Neural crest cell (in vitro differentiated cells): Measurements from ENCODE around the gene GRIN2A. TPM values are rescaled to one million over a fixed set of nuclear protein-coding genes. Genes with fewer than 3 reads are reported as not detected.

Experiments
- DNase-seq: peaks from one replicate; pipeline ENCODE4 v3.0.0; 2021; ENCODE audit warnings: low read depth, mixed read lengths, low spot score
- H3K27ac Mint-ChIP-seq: one replicate; pipeline ENCODE4 v1.8.0; 2021; ENCODE audit warnings: mild to moderate bottlenecking, mixed read lengths; ENCODE audit not compliant: unreplicated experiment
- H3K27me3 Mint-ChIP-seq: 2 replicates; pipeline ENCODE4 v1.8.0; 2021; ENCODE audit warnings: low read depth, mild to moderate bottlenecking, mixed read lengths
- H3K36me3 Mint-ChIP-seq: 2 replicates; pipeline ENCODE4 v1.8.0; 2021; ENCODE audit warnings: low read depth, mild to moderate bottlenecking, mixed read lengths
- H3K4me1 Mint-ChIP-seq: 2 replicates; pipeline ENCODE4 v1.8.0; 2021; ENCODE audit warnings: mixed read lengths
- H3K4me3 Mint-ChIP-seq: one replicate; pipeline ENCODE4 v1.8.0; 2021; ENCODE audit warnings: mild to moderate bottlenecking, mixed read lengths
- H3K9me3 Mint-ChIP-seq: 2 replicates; pipeline ENCODE4 v1.8.0; 2021; ENCODE audit warnings: mixed read lengths
- CTCF ChIP-seq: fragments of 200-600 bp; sonication (generic); conservative IDR thresholded peaks from 2 replicates; pipeline ENCODE4 v1.5.0; 2021; ENCODE audit warnings: antibody characterized with exemption, mild to moderate bottlenecking
- total RNA-seq: library from RNA; stranded (reverse); gene quantifications from 2 replicates; pipeline ENCODE4 v1.2.1, GENCODE V29; 2021

The GRIN2A gene
- total RNA-seq, 1 donor from 2014 or later = 0.09 TPM

- no peak overlapping the region for H3K27ac Mint-ChIP-seq
- H3K4me3 Mint-ChIP-seq = no peak overlapping the region
- peaks cover 3% of the 10 kb centered on the region for H3K9me3 Mint-ChIP-seq
- H3K36me3 Mint-ChIP-seq = no peaks in the 10 kb centered on the region
- DNase-seq = no peak
- no peaks in the 10 kb centered on the region for H3K4me1 Mint-ChIP-seq
- H3K27me3 Mint-ChIP-seq = peaks cover 16% of the 10 kb centered on the region
- no peak for TF ChIP-seq CTCF
Measured at GRCh38 chr16:9850817-9851216, 331.4 kb downstream of the GRIN2A start.

GRCh38 chr16:9849697-9850245 is 332.5 kb downstream of the GRIN2A start:
- no peak overlapping the region for H3K27ac Mint-ChIP-seq
- no peaks in the 10 kb centered on the region for H3K36me3 Mint-ChIP-seq
- no peaks in the 10 kb centered on the region for H3K4me1 Mint-ChIP-seq
- H3K9me3 Mint-ChIP-seq = peaks cover 3% of the 10 kb centered on the region
- peaks cover 16% of the 10 kb centered on the region for H3K27me3 Mint-ChIP-seq
- no peak for TF ChIP-seq CTCF
- DNase-seq = no peak
- no peak overlapping the region for H3K4me3 Mint-ChIP-seq

- H3K9me3 Mint-ChIP-seq = no peaks in the 10 kb centered on the region
Measured at GRCh38 chr16:9847146-9847545, 335.1 kb downstream of the GRIN2A start.

GRCh38 chr16:9846362-9847099 is 335.7 kb downstream of the GRIN2A start:
- Mint-ChIP-seq H3K9me3 (no peaks in the 10 kb centered on the region), H3K27me3 (peaks cover 16% of the 10 kb centered on the region), H3K4me3 (no peak overlapping the region), H3K36me3 (no peaks in the 10 kb centered on the region), H3K4me1 (no peaks in the 10 kb centered on the region), H3K27ac (no peak overlapping the region)
- no peak for DNase-seq
- no peak for TF ChIP-seq CTCF

More at GRCh38 chr16:9847146-9847545, 335.1 kb downstream of the GRIN2A start:
- TF ChIP-seq CTCF = no peak
- no peak overlapping the region for H3K27ac Mint-ChIP-seq
- H3K4me3 Mint-ChIP-seq = no peak overlapping the region
- H3K36me3 Mint-ChIP-seq = no peaks in the 10 kb centered on the region
- H3K4me1 Mint-ChIP-seq = no peaks in the 10 kb centered on the region
- no peak for DNase-seq
- peaks cover 16% of the 10 kb centered on the region for H3K27me3 Mint-ChIP-seq

- Mint-ChIP-seq H3K27ac (no peak overlapping the region), H3K36me3 (no peaks in the 10 kb centered on the region)
- no peak for TF ChIP-seq CTCF
Measured at GRCh38 chr16:9845661-9846361, 336.4 kb downstream of the GRIN2A start.

More at GRCh38 chr16:9845661-9846361, 336.4 kb downstream of the GRIN2A start:
- no peak for DNase-seq
- no peak overlapping the region for H3K4me3 Mint-ChIP-seq
- peaks cover 10% of the 10 kb centered on the region for H3K27me3 Mint-ChIP-seq
- no peaks in the 10 kb centered on the region for H3K4me1 Mint-ChIP-seq
- H3K9me3 Mint-ChIP-seq = no peaks in the 10 kb centered on the region
